Stimulated activated naive CD8-positive, alpha-beta T cell treated with anti-CD3 and anti-CD28 coated beads, Interleukin-15, amount 100 ng/mL, for 72 hours (primary cell): ENCODE results near the gene AOPEP.

Experiments used
- ATAC-seq: fragments of 150-1000 bp; cut with Tn5 transposase; 2 replicates; pipeline ENCODE4 v1.10.0; 2021; ENCODE audit warnings: mild to moderate bottlenecking, moderate library complexity
- DNase-seq, 2 donors: peaks; one replicate each; pipeline ENCODE4 v3.0.0; 2021 to 2022
- H3K27ac Mint-ChIP-seq, 2 donors: one replicate each; pipeline ENCODE4 v1.8.0; 2022; ENCODE audit warnings: mild to moderate bottlenecking in 2 of 2, mixed read lengths in 2 of 2, moderate library complexity in 2 of 2
- H3K27me3 Mint-ChIP-seq: one replicate; pipeline ENCODE4 v1.8.0; 2022; ENCODE audit warnings: mixed read lengths
- H3K4me1 Mint-ChIP-seq: one replicate; pipeline ENCODE4 v1.8.0; 2022; ENCODE audit warnings: mild to moderate bottlenecking, mixed read lengths
- H3K4me3 Mint-ChIP-seq, 2 donors: one replicate each; pipeline ENCODE4 v1.8.0; 2022; ENCODE audit warnings: mild to moderate bottlenecking in 2 of 2, mixed read lengths in 2 of 2, moderate library complexity in 1 of 2
- H3K9me3 Mint-ChIP-seq, 2 donors: one replicate each; pipeline ENCODE4 v1.8.0; 2022; ENCODE audit warnings: mixed read lengths in 2 of 2

AOPEP gene

GRCh38 chr9:95131023-95131943 is 404.8 kb downstream of the AOPEP start:
- no peaks in the 10 kb centered on the region for H3K27me3 Mint-ChIP-seq
- ATAC-seq (no peak), DNase-seq (peak; percentile 32 to 36)
- H3K9me3 Mint-ChIP-seq: no peaks in the 10 kb centered on the region
- H3K4me3 Mint-ChIP-seq: no peak overlapping the region
- H3K4me1 Mint-ChIP-seq: no peaks in the 10 kb centered on the region
- H3K27ac Mint-ChIP-seq: no peak overlapping the region

GRCh38 chr9:95132366-95133324 is 406.1 kb downstream of the AOPEP start:
- H3K27ac Mint-ChIP-seq: no peak overlapping the region
- H3K27me3 Mint-ChIP-seq: no peaks in the 10 kb centered on the region
- no peaks in the 10 kb centered on the region for H3K9me3 Mint-ChIP-seq
- H3K4me1 Mint-ChIP-seq: no peaks in the 10 kb centered on the region
- no peak for ATAC-seq
- DNase-seq: no peak
- H3K4me3 Mint-ChIP-seq: no peak overlapping the region

GRCh38 chr9:95133325-95133705 is 406.8 kb downstream of the AOPEP start:
- Mint-ChIP-seq H3K4me1 (no peaks in the 10 kb centered on the region), H3K27me3 (no peaks in the 10 kb centered on the region), H3K4me3 (no peak overlapping the region), H3K27ac (no peak overlapping the region), H3K9me3 (no peaks in the 10 kb centered on the region)
- DNase-seq (no peak), ATAC-seq (no peak)

- no peak for DNase-seq
- Mint-ChIP-seq H3K27ac (no peak overlapping the region), H3K4me3 (no peak overlapping the region), H3K9me3 (no peaks in the 10 kb centered on the region), H3K27me3 (no peaks in the 10 kb centered on the region), H3K4me1 (no peaks in the 10 kb centered on the region)
- no peak for ATAC-seq
Observed at GRCh38 chr9:95134457-95134881, 408.0 kb downstream of the AOPEP start.

GRCh38 chr9:95135756-95136155 is 409.3 kb downstream of the AOPEP start:
- Mint-ChIP-seq H3K4me3 (no peak overlapping the region), H3K9me3 (no peaks in the 10 kb centered on the region), H3K27ac (peak overlapping the region in 1 of 2 donors; percentile 61), H3K27me3 (no peaks in the 10 kb centered on the region), H3K4me1 (no peaks in the 10 kb centered on the region)
- DNase-seq (no peak), ATAC-seq (no peak)
